Mesenchymal stem cell (in vitro differentiated cells and primary cell): ENCODE measurements around the gene C16orf95.
"Not testable (repeated sequence)": the region's sequence is repeated elsewhere in the genome, so short reads cannot be mapped to it uniquely, and the experiment has no call there.

ENCODE experiments used
- DNase-seq: peaks from one replicate; pipeline ENCODE4 v3.0.0-alpha.2; 2013
- H2AFZ ChIP-seq: one replicate; pipeline ENCODE4 v1.6.1; 2013; ENCODE audit warnings: low read depth, mild to moderate bottlenecking, control low read depth, inconsistent platforms, low read length, moderate library complexity
- H2AK5ac ChIP-seq: 2 replicates; pipeline ENCODE4 v1.6.1; 2013; ENCODE audit warnings: low read length, moderate library complexity, mild to moderate bottlenecking, inconsistent platforms; ENCODE audit not compliant: severe bottlenecking
- H2BK120ac ChIP-seq: one replicate; pipeline ENCODE4 v1.6.1; 2013; ENCODE audit warnings: low read depth, mild to moderate bottlenecking, inconsistent platforms, low read length, moderate library complexity
- H2BK12ac ChIP-seq, 2 experiments: one replicate each; pipeline ENCODE4 v1.6.1; 2013; ENCODE audit warnings: inconsistent platforms in 2 of 2, low read length in 2 of 2, mild to moderate bottlenecking in 2 of 2, moderate library complexity in 2 of 2, control low read depth in 1 of 2
- H2BK15ac ChIP-seq: one replicate; pipeline ENCODE4 v1.6.1; 2013; ENCODE audit warnings: mild to moderate bottlenecking, low read depth, inconsistent platforms; ENCODE audit not compliant: poor library complexity, severe bottlenecking
- H2BK5ac ChIP-seq: 2 replicates; pipeline ENCODE4 v1.6.1; 2013; ENCODE audit warnings: low read depth, mild to moderate bottlenecking, low read length, control low read depth, inconsistent platforms; ENCODE audit not compliant: poor library complexity, severe bottlenecking
- H3K14ac ChIP-seq, 2 experiments: one replicate each; pipeline ENCODE4 v1.6.1; 2013; ENCODE audit warnings: inconsistent platforms in 2 of 2, low read length in 2 of 2, control low read depth in 1 of 2, mild to moderate bottlenecking in 1 of 2, moderate library complexity in 1 of 2
- H3K18ac ChIP-seq, 2 experiments: one replicate each; pipeline ENCODE4 v1.6.1; 2013; ENCODE audit warnings: inconsistent platforms in 2 of 2, low read length in 2 of 2, control low read depth in 1 of 2, low read depth in 1 of 2, mild to moderate bottlenecking in 1 of 2
- H3K23ac ChIP-seq, 2 experiments: one replicate each; pipeline ENCODE4 v1.6.1; 2013; ENCODE audit warnings: inconsistent platforms in 2 of 2, low read length in 2 of 2, mild to moderate bottlenecking in 2 of 2, moderate library complexity in 2 of 2, control low read depth in 1 of 2
- H3K27ac ChIP-seq: 2 replicates; pipeline ENCODE4 v1.5.1; 2013; ENCODE audit warnings: mild to moderate bottlenecking, moderate library complexity, low read length, control low read depth, inconsistent platforms; ENCODE audit not compliant: poor library complexity, severe bottlenecking
- H3K27me3 ChIP-seq, 2 experiments: 2 replicates each; pipeline versions ENCODE4 v1.6.1 to v1.7.0; 2013; ENCODE audit warnings: low read length in 2 of 2, mild to moderate bottlenecking in 2 of 2, moderate library complexity in 2 of 2, control low read depth in 1 of 2, inconsistent platforms in 1 of 2; ENCODE audit not compliant: control insufficient read depth in 1 of 2, insufficient read depth in 1 of 2
- H3K36me3 ChIP-seq, 2 experiments: 2 replicates each; pipeline versions ENCODE4 v1.6.1 to v1.7.0; 2013; ENCODE audit warnings: low read length in 2 of 2, control low read depth in 1 of 2, inconsistent platforms in 1 of 2, low read depth in 1 of 2, mild to moderate bottlenecking in 1 of 2; ENCODE audit not compliant: insufficient read depth in 2 of 2, control insufficient read depth in 1 of 2
- H3K4ac ChIP-seq, 2 experiments: one replicate each; pipeline ENCODE4 v1.6.1; 2013; ENCODE audit warnings: inconsistent platforms in 2 of 2, low read length in 2 of 2, mild to moderate bottlenecking in 2 of 2, moderate library complexity in 2 of 2, control low read depth in 1 of 2, low read depth in 1 of 2
- H3K4me1 ChIP-seq: 2 replicates; pipeline ENCODE4 v1.6.1; 2013; ENCODE audit warnings: low read depth, low read length, control low read depth; ENCODE audit not compliant: control insufficient read depth, insufficient read depth
- H3K4me2 ChIP-seq: 2 replicates; pipeline ENCODE4 v1.6.1; 2013; ENCODE audit warnings: low read length, mild to moderate bottlenecking, inconsistent platforms; ENCODE audit not compliant: poor library complexity, severe bottlenecking
- H3K4me3 ChIP-seq, 2 experiments: 2 replicates each; pipeline versions ENCODE4 v1.5.1 to v1.7.0; 2013; ENCODE audit warnings: low read length in 2 of 2, mild to moderate bottlenecking in 2 of 2, control low read depth in 1 of 2, low read depth in 1 of 2; ENCODE audit not compliant: insufficient read depth in 1 of 2
- H3K79me1 ChIP-seq: replicated peaks from 2 replicates; pipeline ENCODE4 v1.6.1; 2013; ENCODE audit warnings: mild to moderate bottlenecking, control low read depth, low read length, inconsistent platforms; ENCODE audit not compliant: poor library complexity, severe bottlenecking
- H3K9ac ChIP-seq: 2 replicates; pipeline ENCODE4 v1.7.0; 2013; ENCODE audit warnings: mild to moderate bottlenecking, low read length, moderate library complexity
- H3K9me3 ChIP-seq: 2 replicates; pipeline ENCODE4 v1.7.0; 2013; ENCODE audit warnings: mild to moderate bottlenecking, low read length; ENCODE audit not compliant: control insufficient read depth
- H4K8ac ChIP-seq: one replicate; pipeline ENCODE4 v1.6.1; 2013; ENCODE audit warnings: inconsistent platforms, mild to moderate bottlenecking, low read length, moderate library complexity
- H4K91ac ChIP-seq: one replicate; pipeline ENCODE4 v1.6.1; 2013; ENCODE audit warnings: mild to moderate bottlenecking, low read length, inconsistent platforms
- WGBS: methylation state at CpG from one replicate; pipeline ENCODE4 v1.1.7; 2013; ENCODE audit warnings: mixed read lengths; 5-methylcytosine and 5-hydroxymethylcytosine counted together

Gene C16orf95

GRCh38 chr16:87339724-87340105 lies 22.5 kb upstream of the C16orf95 start:
- not testable (repeated sequence) for H2BK5ac ChIP-seq, H3K4me1 ChIP-seq, H3K18ac ChIP-seq, H3K4ac ChIP-seq, H4K8ac ChIP-seq, H2BK12ac ChIP-seq, H3K23ac ChIP-seq, H2BK15ac ChIP-seq, H2BK120ac ChIP-seq, H3K4me3 ChIP-seq, H3K27me3 ChIP-seq, DNase-seq, H2AFZ ChIP-seq, H3K9ac ChIP-seq, H3K4me2 ChIP-seq, H3K14ac ChIP-seq, H3K9me3 ChIP-seq, H3K27ac ChIP-seq, H2AK5ac ChIP-seq, H4K91ac ChIP-seq
- WGBS, result 99% methylated on average over 11 of the region's 11 CpGs
- Histone ChIP-seq H3K36me3 (peaks cover 61 to 86% of the 10 kb centered on the region in 2 experiments), H3K79me1 (peaks cover 48% of the 10 kb centered on the region)

DNA sequence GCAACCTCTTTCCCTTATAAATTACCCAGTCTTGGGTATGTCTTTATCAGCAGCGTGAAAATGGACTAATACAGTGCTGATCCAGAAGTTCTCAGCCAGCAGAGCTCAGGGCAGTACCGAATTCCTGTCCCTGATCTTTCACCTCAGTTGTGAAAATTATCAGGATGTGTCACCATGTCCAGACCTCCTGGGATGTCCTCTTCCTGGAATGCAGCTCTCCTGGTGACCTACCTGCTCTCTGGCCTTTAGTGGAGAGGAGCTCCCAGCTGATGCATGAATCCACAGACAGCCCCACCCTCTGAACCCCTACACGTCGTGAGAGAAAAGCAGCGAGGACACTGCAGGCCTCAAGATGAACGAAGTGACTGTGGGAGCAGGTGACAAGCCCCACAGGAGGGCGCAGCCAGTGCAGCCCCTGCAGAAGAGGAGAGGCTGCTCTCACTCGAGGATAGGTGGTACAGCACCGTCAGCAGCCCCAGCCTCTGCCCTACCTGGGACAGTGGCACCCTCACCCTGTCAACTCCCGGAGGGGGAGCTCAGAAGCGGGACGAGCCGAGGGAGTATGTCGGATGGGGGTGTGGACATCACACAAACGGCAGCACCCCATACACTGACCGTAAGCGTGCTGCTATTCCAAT lies 22.0 kb upstream of the C16orf95 start:
- Histone ChIP-seq H2AFZ (no peak overlapping the region), H4K8ac (no peak overlapping the region), H3K27ac (no peak overlapping the region), H3K36me3 (peaks cover 64 to 91% of the 10 kb centered on the region in 2 experiments), H3K4me2 (no peak overlapping the region), H3K9ac (no peak overlapping the region), H3K4ac (no peak overlapping the region), H3K4me1 (peaks cover 4% of the 10 kb centered on the region), H3K79me1 (peaks cover 44% of the 10 kb centered on the region), H2BK15ac (no peak overlapping the region), H3K4me3 (no peak overlapping the region), H3K18ac (no peak overlapping the region), H2AK5ac (no peak overlapping the region), H2BK5ac (no peak overlapping the region), H3K14ac (peak overlapping the region in 1 of 2 experiments; percentile 4), H2BK120ac (no peak overlapping the region), H3K23ac (no peak overlapping the region), H3K9me3 (no peaks in the 10 kb centered on the region), H3K27me3 (no peaks in the 10 kb centered on the region), H4K91ac (no peak overlapping the region), H2BK12ac (no peak overlapping the region)
- DNase-seq, result no peak
- WGBS, result 96% methylated on average over 17 of the region's 17 CpGs

- Histone ChIP-seq H2BK120ac (no peak overlapping the region), H2AK5ac (no peak overlapping the region), H2BK5ac (no peak overlapping the region), H4K8ac (no peak overlapping the region), H3K4ac (no peak overlapping the region), H3K27ac (no peak overlapping the region), H3K23ac (no peak overlapping the region), H3K14ac (no peak overlapping the region), H3K27me3 (no peaks in the 10 kb centered on the region), H3K36me3 (peaks cover 64 to 91% of the 10 kb centered on the region in 2 experiments), H2BK15ac (no peak overlapping the region), H3K9me3 (no peaks in the 10 kb centered on the region), H3K4me3 (no peak overlapping the region), H3K9ac (no peak overlapping the region), H4K91ac (no peak overlapping the region), H3K18ac (no peak overlapping the region), H2BK12ac (no peak overlapping the region), H3K4me1 (peaks cover 4% of the 10 kb centered on the region), H2AFZ (no peak overlapping the region), H3K4me2 (no peak overlapping the region), H3K79me1 (peaks cover 42% of the 10 kb centered on the region)
- 90% methylated on average over 18 of the region's 18 CpGs for WGBS
- DNase-seq, result no peak
Observed at GRCh38 chr16:87338155-87338765, 21.1 kb upstream of the C16orf95 start.

- Histone ChIP-seq H4K91ac (no peak overlapping the region), H3K23ac (no peak overlapping the region), H3K4me1 (peaks cover 5% of the 10 kb centered on the region), H3K27me3 (no peaks in the 10 kb centered on the region), H3K14ac (no peak overlapping the region), H2BK120ac (no peak overlapping the region), H3K4me3 (no peak overlapping the region), H2AK5ac (no peak overlapping the region), H3K36me3 (peaks cover 64 to 91% of the 10 kb centered on the region in 2 experiments), H3K4ac (no peak overlapping the region), H2BK5ac (no peak overlapping the region), H2AFZ (no peak overlapping the region), H3K9ac (no peak overlapping the region), H3K18ac (no peak overlapping the region), H3K79me1 (peaks cover 42% of the 10 kb centered on the region), H3K27ac (no peak overlapping the region), H2BK12ac (no peak overlapping the region), H4K8ac (no peak overlapping the region), H3K9me3 (no peaks in the 10 kb centered on the region), H2BK15ac (no peak overlapping the region), H3K4me2 (no peak overlapping the region)
- DNase-seq, result no peak
- 97% methylated on average over 14 of the region's 16 CpGs for WGBS
Observed at GRCh38 chr16:87337262-87337771, 20.1 kb upstream of the C16orf95 start.
